Urothelium cell line (cell line): ENCODE results near the gene MRPS21.
"Not testable (repeated sequence)": the region's sequence is repeated elsewhere in the genome, so short reads cannot be mapped to it uniquely, and the experiment has no call there.

Experiments
- DNase-seq: peaks from one replicate; pipeline ENCODE4 v3.0.0; 2011; ENCODE audit warnings: low spot score, mixed read lengths
- FAIRE-seq: peaks from 2 replicates; lab custom pipeline; 2011; peaks lifted over from hg19 to GRCh38; lab: Jason Lieb, UNC

MRPS21 gene

GRCh38 chr1:150281221-150281757 is 12.4 kb upstream of the MRPS21 start:
- FAIRE-seq (no peak), DNase-seq (peak; percentile 48)

DNA sequence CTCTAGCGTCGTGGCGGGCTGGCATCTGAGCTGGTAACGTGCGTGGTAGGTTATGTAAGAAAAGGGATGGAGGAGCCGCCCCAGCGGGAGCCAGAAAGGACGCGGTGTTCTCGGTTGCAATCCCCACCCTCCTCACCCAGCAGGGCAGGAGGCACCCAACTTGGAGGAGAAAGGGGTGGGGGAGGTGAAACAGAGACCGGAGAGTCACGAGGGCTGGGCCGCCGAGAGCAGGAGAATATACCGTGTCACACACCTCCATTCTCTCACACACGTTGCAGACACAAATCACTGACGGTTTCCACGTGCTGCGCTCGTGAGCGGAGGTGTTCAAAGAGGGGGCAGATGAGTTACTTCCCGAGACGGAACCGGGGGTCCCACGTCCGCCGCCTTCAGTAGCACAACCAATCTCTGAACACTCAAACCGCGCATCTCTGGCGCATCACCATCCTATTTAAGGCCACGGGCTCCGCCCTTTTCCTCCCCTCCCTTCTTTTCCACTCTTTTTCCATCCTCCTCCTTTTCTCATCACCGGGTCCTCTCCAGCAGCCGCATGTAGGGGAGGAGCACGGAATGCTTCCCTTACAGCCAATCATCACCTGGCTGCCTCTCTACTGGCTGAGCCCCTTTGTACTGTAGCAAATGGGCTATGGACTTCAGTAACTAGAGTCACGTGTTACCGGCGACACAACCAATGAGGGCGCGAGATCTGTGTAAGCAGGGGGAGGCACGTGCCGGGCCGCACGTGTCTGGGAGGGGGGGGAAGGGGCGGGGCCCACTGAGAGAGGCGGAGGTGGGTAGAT is 11.7 kb upstream of the MRPS21 start, which contains the start of gene CIART:
TSS of gene CIART (plus strand) at position 797 of the 800 bp plus-strand sequence. CDS start 714 bp downstream, outside the sequence.
- DNase-seq: no peak
- FAIRE-seq: peak; percentile 59

- FAIRE-seq (no peak), DNase-seq (no peak)
Observed at GRCh38 chr1:150282558-150282958, 11.1 kb upstream of the MRPS21 start.

- FAIRE-seq (no peak), DNase-seq (no peak)
Observed at GRCh38 chr1:150283260-150283659, 10.4 kb upstream of the MRPS21 start.

GRCh38 chr1:150288382-150288781 is 5.3 kb upstream of the MRPS21 start:
- FAIRE-seq (no peak), DNase-seq (no peak)

DNA sequence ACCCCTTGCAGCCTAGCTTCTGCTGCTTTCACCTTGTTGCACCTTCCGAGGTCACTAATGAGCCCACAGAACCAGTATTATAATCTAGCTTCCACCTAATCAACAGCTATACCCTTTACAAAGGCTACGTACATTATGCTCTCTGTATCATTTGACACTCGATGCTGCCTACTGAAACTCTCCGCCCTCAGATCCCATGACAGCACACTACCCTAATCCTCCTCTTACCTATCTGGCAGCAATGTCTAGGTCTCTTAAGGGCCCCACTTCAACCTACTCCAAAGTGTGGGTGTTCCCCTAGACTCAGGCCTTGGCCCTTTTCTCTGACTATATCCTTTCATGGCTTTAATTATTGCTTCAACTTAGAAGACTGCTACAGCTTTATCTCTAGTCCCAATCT is 4.8 kb upstream of the MRPS21 start:
- no peak for FAIRE-seq

GRCh38 chr1:150295476-150295875 is 1.8 kb downstream of the MRPS21 start:
- no peak for DNase-seq
- no peak for FAIRE-seq

More for the DNA sequence above, 4.8 kb upstream of the MRPS21 start:
- DNase-seq: no peak

DNA sequence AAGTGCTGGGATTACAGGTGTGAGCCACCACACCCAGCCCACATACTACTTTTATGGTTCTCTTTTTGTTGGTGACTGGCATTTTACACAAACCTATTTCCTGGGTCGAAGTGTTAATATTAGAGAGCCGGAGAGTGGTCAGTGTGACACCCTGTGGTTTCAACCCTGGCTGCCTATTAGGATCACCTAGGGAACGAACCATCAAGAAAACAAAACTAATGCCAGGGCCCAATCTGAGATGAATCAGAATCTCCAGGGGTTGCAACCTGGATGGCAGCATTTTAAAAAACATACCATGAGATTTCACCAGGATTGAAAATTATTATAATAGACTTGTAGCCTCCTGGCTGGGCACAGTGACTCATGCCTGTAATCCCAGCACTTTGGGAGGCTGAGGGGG is 6.1 kb downstream of the MRPS21 start:
- no peak for FAIRE-seq
- no peak for DNase-seq

DNA sequence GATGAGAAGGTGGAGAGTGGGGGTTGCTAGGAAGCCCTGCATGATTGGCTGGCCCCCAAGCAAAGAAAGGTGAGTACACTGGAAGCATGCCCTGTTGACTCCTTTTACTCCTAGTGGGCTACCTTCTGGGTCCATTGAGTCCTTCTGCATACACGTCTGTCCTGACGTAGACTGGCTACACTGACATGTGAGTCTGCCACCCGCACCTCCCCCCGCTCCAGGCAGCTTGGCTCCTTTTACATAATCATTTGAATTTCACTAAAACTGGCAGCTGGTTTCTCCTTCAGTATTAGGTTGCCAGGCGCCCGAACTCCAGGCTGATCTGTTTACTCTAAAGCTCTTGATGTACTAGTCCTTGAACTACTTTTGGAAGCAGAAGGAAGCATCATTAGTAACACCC is 8.7 kb downstream of the MRPS21 start:
- FAIRE-seq: no peak
- no peak for DNase-seq

- DNase-seq: no peak
- FAIRE-seq: no peak
Observed at GRCh38 chr1:150302902-150303301, 9.2 kb downstream of the MRPS21 start.

DNA sequence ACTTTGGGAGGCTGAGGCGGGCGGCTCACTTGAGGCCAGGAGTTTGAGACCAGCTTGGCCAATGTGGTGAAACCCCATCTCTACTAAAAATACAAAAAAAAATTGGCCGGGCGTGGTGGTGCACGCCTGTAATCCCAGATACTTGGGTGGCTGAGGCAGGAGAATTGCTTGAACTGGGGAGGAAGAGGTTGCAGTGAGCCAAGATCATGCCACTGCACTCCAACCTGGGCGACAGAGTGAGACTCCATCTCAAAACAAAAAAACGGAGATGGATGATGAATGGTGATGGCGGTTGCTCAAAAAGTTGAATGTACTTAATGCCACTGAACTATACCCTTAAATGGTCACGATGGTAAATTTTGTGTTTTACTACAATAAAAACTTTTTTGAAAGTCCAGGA is 14.9 kb downstream of the MRPS21 start:
- DNase-seq, FAIRE-seq: not testable (repeated sequence)

DNA sequence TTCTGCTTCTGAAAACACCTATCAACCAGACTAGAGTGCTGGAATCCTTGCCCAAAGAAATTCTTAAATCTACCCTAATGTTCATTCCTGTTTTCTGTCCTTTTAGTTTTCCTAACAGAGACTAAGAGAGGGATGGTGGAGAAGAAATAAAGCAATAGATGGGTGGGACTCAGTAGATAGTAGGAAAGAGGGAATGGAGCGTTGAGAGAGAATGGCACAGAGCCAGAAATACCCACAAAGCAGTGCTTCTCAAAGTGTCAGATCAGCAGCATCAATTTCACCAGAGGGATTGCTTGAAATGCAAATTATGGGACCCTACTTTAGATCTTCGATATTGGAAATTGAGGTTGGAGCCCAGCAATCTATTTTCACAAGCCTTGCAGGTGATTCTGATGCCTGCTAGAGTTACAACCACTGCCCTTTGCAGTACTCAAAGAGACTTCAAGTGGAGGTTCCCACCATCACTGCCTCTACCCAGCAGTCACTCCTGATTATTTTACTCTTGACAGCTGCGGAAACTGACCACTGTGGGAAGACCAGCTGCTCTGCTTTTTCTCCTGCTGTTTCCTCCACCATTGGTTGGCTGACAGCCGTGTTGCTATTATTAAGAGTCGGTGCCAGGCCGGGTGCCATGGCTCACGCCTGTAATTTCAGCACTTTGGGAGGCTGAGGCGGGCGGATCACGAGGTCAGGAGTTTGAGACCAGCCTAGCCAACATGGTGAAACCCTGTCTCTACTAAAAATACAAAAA is 16.3 kb downstream of the MRPS21 start:
- no peak for DNase-seq
- FAIRE-seq: no peak

- DNase-seq (no peak), FAIRE-seq (no peak)
Observed at GRCh38 chr1:150311762-150312161, 18.1 kb downstream of the MRPS21 start.

- not testable (repeated sequence) for DNase-seq, FAIRE-seq
Observed at GRCh38 chr1:150314691-150315090, 21.0 kb downstream of the MRPS21 start.

- no peak for FAIRE-seq
Observed at GRCh38 chr1:150320667-150320978, 27.0 kb downstream of the MRPS21 start.

DNA sequence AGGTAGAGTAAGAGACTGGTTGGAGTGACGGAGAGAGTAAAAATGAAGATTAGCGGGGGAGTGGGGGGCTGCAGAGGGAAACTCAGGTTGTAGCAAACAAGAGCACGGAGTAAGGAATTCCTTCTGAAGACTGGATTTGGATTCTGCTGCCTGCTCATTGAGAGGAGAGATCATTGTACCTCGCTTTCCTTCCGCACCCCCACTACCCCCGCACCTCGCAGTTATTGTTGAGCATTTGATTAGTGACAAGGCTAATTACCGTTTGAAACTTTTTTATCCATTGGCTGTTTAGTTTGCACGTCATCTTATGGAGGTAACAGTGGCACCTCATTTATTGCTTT is 28.1 kb downstream of the MRPS21 start:
- FAIRE-seq (no peak), DNase-seq (no peak)

More at GRCh38 chr1:150320667-150320978, 27.0 kb downstream of the MRPS21 start:
- DNase-seq: no peak

GRCh38 chr1:150322310-150322709 is 28.6 kb downstream of the MRPS21 start:
- DNase-seq (no peak), FAIRE-seq (no peak)

GRCh38 chr1:150332651-150333290 is 39.1 kb downstream of the MRPS21 start:
- DNase-seq: no peak
- FAIRE-seq: no peak

- FAIRE-seq (no peak), DNase-seq (no peak)
Observed at GRCh38 chr1:150346316-150346715, 52.7 kb downstream of the MRPS21 start.

DNA sequence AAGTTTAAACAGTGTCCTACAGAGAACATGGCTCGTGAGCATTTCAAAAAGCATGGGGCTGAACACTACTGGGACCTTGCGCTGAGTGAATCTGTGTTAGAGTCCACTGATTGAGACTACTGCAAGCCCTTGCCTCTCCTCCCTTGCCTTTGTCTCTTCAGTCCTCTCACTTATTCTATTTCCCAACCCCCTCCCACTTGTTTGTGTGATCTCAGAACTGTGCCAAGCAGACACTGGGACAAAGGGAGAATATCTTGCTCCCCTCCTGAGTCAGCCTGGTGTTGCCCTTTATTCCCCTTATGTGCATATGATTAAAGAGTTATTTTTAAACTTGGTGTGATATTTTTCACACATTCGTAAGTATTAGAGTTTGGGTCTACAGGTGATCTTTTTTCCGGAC is 59.2 kb downstream of the MRPS21 start:
- no peak for FAIRE-seq
- no peak for DNase-seq
